ENCODE measurements around the gene SLC8A2. TPM values are rescaled to one million over a fixed set of nuclear protein-coding genes. Genes with fewer than 3 reads are reported as not detected.

Gene SLC8A2
- total RNA-seq, 2 experiments from 2014 or later, result 0.37 to 0.38 TPM

GRCh38 chr19:47485210-47485609 is 13.5 kb upstream of the SLC8A2 start:
- peaks cover 32% of the 10 kb centered on the region for H3K4me1 Mint-ChIP-seq

GRCh38 chr19:47483800-47484690 is 12.4 kb upstream of the SLC8A2 start, which contains the start of gene KPTN:
KPTN (minus strand) TSS chr19:47484219; CDS start chr19:47484160, 59 bp downstream.
- Mint-ChIP-seq H3K4me1 (peaks cover 32% of the 10 kb centered on the region), H3K4me3 (peak within 1 kb of the TSS; percentile 98), H3K27ac (peak within 1 kb of the TSS; percentile 99), H3K9me3 (no peaks in the 10 kb centered on the region), H3K36me3 (peaks cover 17% of the 10 kb centered on the region), H3K27me3 (no peaks in the 10 kb centered on the region)
- peak; percentile 92 for DNase-seq

More at GRCh38 chr19:47485210-47485609, 13.5 kb upstream of the SLC8A2 start:
- H3K4me3 Mint-ChIP-seq, result peak overlapping the region; percentile 98
- peak overlapping the region; percentile 99 for H3K27ac Mint-ChIP-seq
- no peaks in the 10 kb centered on the region for H3K9me3 Mint-ChIP-seq
- H3K36me3 Mint-ChIP-seq, result peaks cover 21% of the 10 kb centered on the region
- no peaks in the 10 kb centered on the region for H3K27me3 Mint-ChIP-seq
- no peak for DNase-seq

GRCh38 chr19:47483200-47483599 is 11.5 kb upstream of the SLC8A2 start:
- Mint-ChIP-seq H3K4me3 (peak overlapping the region; percentile 98), H3K36me3 (peaks cover 17% of the 10 kb centered on the region), H3K27ac (no peak overlapping the region), H3K27me3 (no peaks in the 10 kb centered on the region), H3K4me1 (peaks cover 32% of the 10 kb centered on the region), H3K9me3 (no peaks in the 10 kb centered on the region)
- DNase-seq, result no peak

GRCh38 chr19:47481460-47482052 is 9.9 kb upstream of the SLC8A2 start:
- DNase-seq, result no peak
- no peaks in the 10 kb centered on the region for H3K27me3 Mint-ChIP-seq
- no peak overlapping the region for H3K4me3 Mint-ChIP-seq
- peaks cover 20% of the 10 kb centered on the region for H3K4me1 Mint-ChIP-seq
- peaks cover 13% of the 10 kb centered on the region for H3K36me3 Mint-ChIP-seq
- H3K27ac Mint-ChIP-seq, result no peak overlapping the region
- H3K9me3 Mint-ChIP-seq, result no peaks in the 10 kb centered on the region

GRCh38 chr19:47480658-47481057 is 9.0 kb upstream of the SLC8A2 start:
- Mint-ChIP-seq H3K27me3 (no peaks in the 10 kb centered on the region), H3K36me3 (peaks cover 11% of the 10 kb centered on the region), H3K4me3 (no peak overlapping the region), H3K27ac (no peak overlapping the region), H3K9me3 (no peaks in the 10 kb centered on the region), H3K4me1 (peaks cover 12% of the 10 kb centered on the region)
- DNase-seq, result no peak

- Mint-ChIP-seq H3K9me3 (no peaks in the 10 kb centered on the region), H3K27me3 (no peaks in the 10 kb centered on the region), H3K36me3 (peaks cover 4% of the 10 kb centered on the region), H3K4me1 (peaks cover 4% of the 10 kb centered on the region), H3K4me3 (no peak overlapping the region), H3K27ac (no peak overlapping the region)
- no peak for DNase-seq
Observed at GRCh38 chr19:47479701-47480503, 8.2 kb upstream of the SLC8A2 start.

GRCh38 chr19:47476438-47476972 is 4.8 kb upstream of the SLC8A2 start:
- no peak overlapping the region for H3K4me3 Mint-ChIP-seq
- H3K9me3 Mint-ChIP-seq, result no peaks in the 10 kb centered on the region
- no peaks in the 10 kb centered on the region for H3K36me3 Mint-ChIP-seq
- DNase-seq, result no peak
- H3K4me1 Mint-ChIP-seq, result peaks cover 2% of the 10 kb centered on the region
- H3K27me3 Mint-ChIP-seq, result peaks cover 23% of the 10 kb centered on the region
- no peak overlapping the region for H3K27ac Mint-ChIP-seq

GRCh38 chr19:47475465-47475864 is 3.8 kb upstream of the SLC8A2 start:
- Mint-ChIP-seq H3K4me1 (peaks cover 6% of the 10 kb centered on the region), H3K27me3 (peaks cover 33% of the 10 kb centered on the region), H3K4me3 (no peak overlapping the region), H3K27ac (no peak overlapping the region), H3K36me3 (no peaks in the 10 kb centered on the region), H3K9me3 (no peaks in the 10 kb centered on the region)
- DNase-seq, result no peak

- peaks cover 8% of the 10 kb centered on the region for H3K4me1 Mint-ChIP-seq
- H3K9me3 Mint-ChIP-seq, result no peaks in the 10 kb centered on the region
- peaks cover 55% of the 10 kb centered on the region for H3K27me3 Mint-ChIP-seq
- no peak overlapping the region for H3K27ac Mint-ChIP-seq
- no peaks in the 10 kb centered on the region for H3K36me3 Mint-ChIP-seq
- DNase-seq, result no peak
- H3K4me3 Mint-ChIP-seq, result no peak overlapping the region
Observed at GRCh38 chr19:47473336-47473735, 1.6 kb upstream of the SLC8A2 start.

GRCh38 chr19:47471381-47471732 is 336 bp downstream of the SLC8A2 start:
- no peaks in the 10 kb centered on the region for H3K9me3 Mint-ChIP-seq
- peaks cover 73% of the 10 kb centered on the region for H3K27me3 Mint-ChIP-seq
- no peak for DNase-seq
- H3K36me3 Mint-ChIP-seq, result no peaks in the 10 kb centered on the region
- H3K27ac Mint-ChIP-seq, result no peak overlapping the region
- H3K4me3 Mint-ChIP-seq, result peak overlapping the region; percentile 2
- H3K4me1 Mint-ChIP-seq, result peaks cover 11% of the 10 kb centered on the region

- no peaks in the 10 kb centered on the region for H3K9me3 Mint-ChIP-seq
- peak overlapping the region; percentile 2 for H3K4me3 Mint-ChIP-seq
- H3K4me1 Mint-ChIP-seq, result peaks cover 11% of the 10 kb centered on the region
- no peaks in the 10 kb centered on the region for H3K36me3 Mint-ChIP-seq
- H3K27ac Mint-ChIP-seq, result no peak overlapping the region
- no peak for DNase-seq
- peaks cover 78% of the 10 kb centered on the region for H3K27me3 Mint-ChIP-seq
Observed at GRCh38 chr19:47470447-47471195, 1.1 kb downstream of the SLC8A2 start.

- peaks cover 11% of the 10 kb centered on the region for H3K4me1 Mint-ChIP-seq
- no peak overlapping the region for H3K4me3 Mint-ChIP-seq
- no peak for DNase-seq
- H3K9me3 Mint-ChIP-seq, result no peaks in the 10 kb centered on the region
- H3K36me3 Mint-ChIP-seq, result no peaks in the 10 kb centered on the region
- H3K27ac Mint-ChIP-seq, result no peak overlapping the region
- peaks cover 83% of the 10 kb centered on the region for H3K27me3 Mint-ChIP-seq
Observed at GRCh38 chr19:47469719-47470118, 2.0 kb downstream of the SLC8A2 start.

GRCh38 chr19:47469363-47469700 is 2.4 kb downstream of the SLC8A2 start:
- DNase-seq, result no peak
- Mint-ChIP-seq H3K27ac (no peak overlapping the region), H3K9me3 (no peaks in the 10 kb centered on the region), H3K4me1 (peaks cover 11% of the 10 kb centered on the region), H3K4me3 (no peak overlapping the region), H3K36me3 (no peaks in the 10 kb centered on the region), H3K27me3 (peaks cover 85% of the 10 kb centered on the region)

- Mint-ChIP-seq H3K27me3 (peaks cover 77% of the 10 kb centered on the region), H3K27ac (no peak overlapping the region), H3K4me1 (peaks cover 11% of the 10 kb centered on the region), H3K4me3 (no peak overlapping the region), H3K9me3 (no peaks in the 10 kb centered on the region), H3K36me3 (no peaks in the 10 kb centered on the region)
- DNase-seq, result no peak
Observed at GRCh38 chr19:47467914-47468313, 3.8 kb downstream of the SLC8A2 start.

Measured in activated naive CD8-positive, alpha-beta T cell treated with anti-CD3 and anti-CD28 coated beads for 36 hours (primary cell).